Thyroid gland (tissue), 4 donors: Measurements from ENCODE around the gene TSPAN32.

ENCODE experiments used
- POLR2A ChIP-seq, 2 donors: fragments of 450-650 bp; IDR thresholded peaks; one replicate each; pipeline ENCODE4 v1.6.1; 2017; ENCODE audit warnings: antibody characterized with exemption in 2 of 2, mild to moderate bottlenecking in 2 of 2, moderate library complexity in 1 of 2
- TF ChIP-seq, protein P1 (sequence below), 6 experiments: fragments of 200-600 bp in 3 of 6; fragments of 450-650 bp in 3 of 6; sonication (generic) in 3 of 6; IDR thresholded peaks; one replicate each; pipeline ENCODE4 v1.5.1; 2016 to 2019; ENCODE audit warnings: antibody characterized with exemption in 6 of 6, mild to moderate bottlenecking in 2 of 6, inconsistent platforms in 1 of 6, moderate library complexity in 1 of 6

DNA sequence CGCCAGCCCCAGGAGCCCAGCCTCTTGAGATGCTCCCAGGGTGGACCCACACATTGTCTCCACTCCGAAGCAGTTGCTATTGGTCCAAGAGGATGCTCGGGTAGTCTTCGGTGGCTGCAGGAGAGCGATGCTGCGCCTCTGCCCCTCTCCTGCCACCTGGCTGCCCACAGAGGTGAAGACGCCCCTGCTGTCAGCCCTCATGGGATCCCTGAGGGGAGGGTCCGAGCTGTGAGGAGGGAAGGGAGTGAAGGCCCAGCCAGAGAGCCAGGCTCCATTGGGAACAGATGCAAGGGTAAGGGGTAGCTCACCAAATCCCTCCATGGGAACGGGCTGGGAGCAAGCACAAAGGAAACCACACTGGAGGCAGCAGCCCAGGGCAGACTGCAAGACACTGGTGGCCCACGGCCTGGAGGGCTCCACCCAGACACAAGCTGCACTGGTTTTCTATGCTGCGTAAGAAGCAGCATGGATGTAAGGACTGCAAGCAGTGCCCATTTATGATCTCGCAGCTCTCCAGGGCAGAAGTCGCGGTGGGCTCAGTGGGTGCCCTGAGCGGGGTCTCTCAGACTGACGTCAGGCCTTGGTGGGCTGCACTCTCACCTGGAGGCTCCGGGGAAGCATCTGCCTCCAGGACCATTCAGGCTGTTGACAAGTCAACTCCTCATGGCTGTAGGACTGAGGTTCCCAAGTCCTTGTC, 15.7 kb downstream of the TSPAN32 start:
- TF ChIP-seq, protein P1, sequence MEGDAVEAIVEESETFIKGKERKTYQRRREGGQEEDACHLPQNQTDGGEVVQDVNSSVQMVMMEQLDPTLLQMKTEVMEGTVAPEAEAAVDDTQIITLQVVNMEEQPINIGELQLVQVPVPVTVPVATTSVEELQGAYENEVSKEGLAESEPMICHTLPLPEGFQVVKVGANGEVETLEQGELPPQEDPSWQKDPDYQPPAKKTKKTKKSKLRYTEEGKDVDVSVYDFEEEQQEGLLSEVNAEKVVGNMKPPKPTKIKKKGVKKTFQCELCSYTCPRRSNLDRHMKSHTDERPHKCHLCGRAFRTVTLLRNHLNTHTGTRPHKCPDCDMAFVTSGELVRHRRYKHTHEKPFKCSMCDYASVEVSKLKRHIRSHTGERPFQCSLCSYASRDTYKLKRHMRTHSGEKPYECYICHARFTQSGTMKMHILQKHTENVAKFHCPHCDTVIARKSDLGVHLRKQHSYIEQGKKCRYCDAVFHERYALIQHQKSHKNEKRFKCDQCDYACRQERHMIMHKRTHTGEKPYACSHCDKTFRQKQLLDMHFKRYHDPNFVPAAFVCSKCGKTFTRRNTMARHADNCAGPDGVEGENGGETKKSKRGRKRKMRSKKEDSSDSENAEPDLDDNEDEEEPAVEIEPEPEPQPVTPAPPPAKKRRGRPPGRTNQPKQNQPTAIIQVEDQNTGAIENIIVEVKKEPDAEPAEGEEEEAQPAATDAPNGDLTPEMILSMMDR (IDR thresholded peaks at IDR 0.05) = no peak
- TF ChIP-seq POLR2A (IDR thresholded peaks at IDR 0.05) = no peak
